ENCODE results near the gene TBC1D4.

The TBC1D4 gene

DNA sequence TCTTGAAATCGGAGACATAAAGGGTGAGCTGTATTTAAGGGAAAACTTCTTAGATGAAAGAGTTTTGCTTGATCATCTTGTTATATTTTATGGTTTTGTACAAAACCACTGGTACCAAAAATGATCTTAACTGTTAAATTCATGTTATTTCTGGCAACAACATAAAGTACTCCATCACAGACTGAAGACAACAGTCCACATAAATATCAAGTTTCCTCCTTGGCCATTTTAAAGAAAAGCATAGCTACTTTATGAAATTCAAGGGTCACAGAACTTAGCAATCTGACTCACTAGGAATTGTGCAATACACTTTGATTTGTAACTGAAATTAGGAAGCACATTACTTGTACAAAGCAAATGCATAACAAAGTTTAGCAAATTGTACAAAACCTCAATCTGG lies 66.3 kb downstream of the TBC1D4 start:
- no peak for DNase-seq

DNA sequence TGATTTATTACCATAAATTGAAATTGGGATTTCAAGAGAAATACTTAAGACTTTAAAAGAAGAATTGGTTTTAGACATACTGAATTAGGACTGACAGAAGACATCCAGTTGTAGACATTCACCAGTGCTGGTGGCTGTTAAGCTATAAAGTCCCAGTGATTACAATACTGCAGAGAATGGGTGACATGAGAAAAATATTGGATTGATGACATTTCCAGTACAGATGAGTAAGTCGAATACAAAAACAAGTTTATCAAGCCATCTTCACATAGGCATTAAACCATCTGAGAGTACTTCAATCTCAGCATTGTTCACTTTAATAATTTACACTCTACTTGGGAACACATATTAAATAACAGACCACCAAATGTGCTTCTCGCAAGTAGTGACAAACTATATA lies 66.8 kb downstream of the TBC1D4 start:
- no peak for DNase-seq

DNA sequence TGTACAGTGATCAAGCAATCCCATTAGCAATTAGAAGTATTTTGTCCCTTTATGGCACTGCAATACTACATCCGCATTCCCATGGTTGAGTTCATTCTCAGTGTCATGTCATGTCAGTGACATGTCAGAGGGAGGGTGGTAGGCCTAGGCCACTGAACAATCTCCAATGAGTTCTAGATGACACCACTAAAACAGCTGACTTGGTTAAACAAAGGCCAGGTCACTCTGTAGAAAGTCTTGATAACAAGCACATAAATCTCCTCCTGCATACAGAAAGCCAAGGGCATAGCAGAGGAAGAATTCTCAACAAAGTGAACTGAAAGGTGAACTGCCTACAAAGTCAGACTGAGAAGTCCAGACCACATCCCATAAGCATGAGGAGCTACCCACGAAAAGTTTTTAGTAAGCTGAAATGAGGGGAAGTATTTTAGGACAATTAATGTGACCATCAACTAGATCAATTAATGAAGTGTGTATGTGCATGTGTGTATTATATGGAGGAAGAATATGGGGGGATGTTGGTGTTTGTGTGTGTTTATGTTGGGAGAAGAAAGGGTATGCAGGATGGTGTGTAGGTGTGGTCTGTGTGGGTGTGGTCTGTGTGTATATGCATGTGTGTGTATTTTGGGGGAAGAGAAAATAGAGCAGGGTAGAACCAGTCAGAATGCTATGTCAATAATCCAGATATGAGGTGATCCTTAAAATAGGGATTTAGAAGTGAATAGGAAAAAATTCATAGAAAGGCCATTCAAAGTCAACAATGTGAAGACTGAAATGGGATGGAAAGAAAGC lies 67.7 kb downstream of the TBC1D4 start:
- DNase-seq: no peak

DNA sequence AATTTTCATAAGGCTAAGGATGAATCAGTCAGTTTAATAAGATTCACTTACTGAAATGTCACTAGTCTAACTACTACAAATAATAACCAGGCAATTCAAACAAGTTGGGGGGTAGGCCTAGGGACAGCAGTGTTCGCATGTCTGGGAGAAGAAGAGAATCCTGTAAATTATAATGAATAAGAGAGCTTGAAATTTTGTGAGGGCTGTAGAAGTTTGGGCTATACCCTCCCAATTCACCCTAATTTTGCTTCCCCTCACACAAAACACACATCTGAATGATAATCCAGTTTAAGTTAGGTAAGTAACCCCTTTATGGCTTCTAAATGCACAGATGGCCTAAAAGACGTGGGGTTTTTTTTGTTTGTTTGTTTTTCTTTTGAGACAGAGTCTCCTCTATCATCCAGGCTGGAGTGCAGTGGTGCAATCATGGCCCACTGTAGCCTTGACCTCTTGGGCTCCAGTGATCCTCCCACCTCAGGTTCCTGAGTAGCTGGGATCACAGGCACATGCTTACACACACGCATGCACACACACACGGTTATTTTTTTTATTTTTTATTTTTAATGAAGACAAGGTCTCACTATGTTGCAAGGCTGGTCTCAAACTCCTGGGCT lies 69.9 kb downstream of the TBC1D4 start:
- no peak for DNase-seq

DNA sequence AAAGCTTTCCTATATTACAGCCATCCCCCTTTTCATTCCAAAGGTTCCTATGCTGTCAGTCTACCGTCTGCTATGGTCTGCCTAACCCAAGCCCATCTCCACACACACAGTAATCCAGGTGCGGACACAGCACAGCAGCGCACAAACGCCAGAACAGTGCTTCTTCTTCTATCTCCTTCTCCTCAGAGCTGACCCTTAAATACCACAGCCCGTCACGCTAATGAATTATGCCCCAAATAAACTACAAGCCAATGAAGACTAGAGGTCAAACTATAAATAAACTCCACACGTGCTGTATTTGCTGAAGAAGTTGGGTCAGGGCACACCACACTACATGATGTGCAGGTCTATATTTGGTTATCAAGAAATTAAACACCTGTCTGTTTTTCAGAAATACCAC lies 71.8 kb downstream of the TBC1D4 start:
- no peak for DNase-seq

DNA sequence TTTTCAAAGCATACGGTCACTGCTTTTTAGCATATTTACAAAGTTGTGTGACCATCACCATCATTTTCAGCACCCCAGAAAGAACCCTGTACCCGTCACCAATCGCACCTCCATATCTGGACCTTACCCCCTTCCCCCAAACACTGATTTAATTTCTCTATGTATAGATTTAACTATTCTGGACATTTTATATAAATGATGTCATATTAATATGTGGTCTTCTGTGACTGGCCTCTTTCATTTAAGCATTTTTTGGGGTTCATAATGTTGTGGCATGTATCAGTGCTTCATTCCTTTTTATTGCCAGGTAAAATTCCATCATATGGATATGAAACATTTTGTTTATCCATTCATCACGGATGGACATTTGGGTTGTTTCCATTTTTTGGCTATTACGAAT lies 74.0 kb downstream of the TBC1D4 start:
- DNase-seq: no peak

DNA sequence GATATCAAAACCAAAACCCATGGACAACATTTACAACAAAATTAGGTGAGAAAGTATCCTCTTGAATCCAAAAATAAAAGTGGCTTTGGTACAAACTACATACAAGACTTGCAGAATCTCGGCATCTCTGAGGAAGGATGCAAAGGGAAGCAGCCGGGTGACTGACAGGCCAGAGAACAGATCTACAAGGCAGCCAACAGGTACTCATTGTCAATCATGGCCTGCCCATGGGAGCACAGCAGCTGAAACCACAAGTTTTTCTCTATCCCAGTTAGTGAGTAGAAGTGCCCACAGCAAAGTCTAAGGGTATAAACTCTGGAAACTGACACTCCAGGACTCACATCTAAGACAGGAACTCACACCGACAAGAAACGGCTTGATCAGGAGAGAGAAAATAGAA lies 74.5 kb downstream of the TBC1D4 start:
- no peak for DNase-seq

DNA sequence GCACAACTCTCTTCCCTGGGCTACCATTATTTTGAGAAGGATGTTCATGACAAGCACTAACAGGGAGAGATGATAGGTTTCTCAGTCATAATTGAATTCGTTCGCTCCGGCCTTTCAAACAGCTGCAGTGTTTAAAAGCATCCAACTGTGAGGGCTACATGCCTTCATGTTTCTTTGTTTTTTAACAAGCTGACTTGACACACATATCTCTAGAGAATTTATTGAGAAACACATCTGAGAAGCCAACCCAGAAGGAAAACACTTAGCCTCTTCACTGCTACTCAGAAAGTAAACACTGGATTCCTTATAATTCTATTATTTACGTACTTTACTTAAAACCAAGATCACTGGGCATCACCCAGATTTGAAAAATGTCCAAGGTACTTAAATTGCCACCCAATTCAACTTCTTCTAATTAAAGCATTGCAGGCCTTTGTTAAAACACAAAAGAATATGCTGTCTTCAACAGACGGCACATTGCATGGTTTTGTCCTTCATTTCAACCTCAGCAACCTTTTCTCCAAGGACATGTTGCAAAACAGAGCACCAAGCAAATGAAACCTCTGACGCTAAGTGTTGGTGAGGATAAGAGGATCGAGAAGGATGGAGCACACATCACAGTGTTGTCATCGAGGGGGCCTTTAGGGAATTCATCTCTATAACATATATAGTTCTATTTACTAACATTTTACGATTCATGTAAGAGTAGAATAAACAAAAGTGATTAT lies 75.8 kb downstream of the TBC1D4 start:
- no peak for DNase-seq

DNA sequence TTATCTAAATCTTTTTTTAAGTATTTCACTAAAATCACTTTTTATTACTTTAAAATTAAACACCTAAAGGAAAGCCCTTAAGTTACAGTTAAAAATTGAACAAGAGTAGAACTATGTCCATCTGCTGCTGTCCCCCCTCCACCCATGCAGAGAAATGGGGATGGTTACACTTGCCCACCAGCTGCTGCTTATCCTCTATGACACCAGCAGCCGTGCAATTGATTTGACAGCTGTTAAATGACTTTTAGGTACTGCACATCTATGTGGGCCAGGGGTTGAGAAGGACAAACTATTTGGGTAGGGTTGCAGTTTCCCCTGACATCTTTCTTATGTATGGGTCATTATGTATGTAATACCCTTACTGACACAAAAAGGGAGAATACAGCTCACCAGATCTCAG lies 77.2 kb downstream of the TBC1D4 start:
- no peak for DNase-seq

DNA sequence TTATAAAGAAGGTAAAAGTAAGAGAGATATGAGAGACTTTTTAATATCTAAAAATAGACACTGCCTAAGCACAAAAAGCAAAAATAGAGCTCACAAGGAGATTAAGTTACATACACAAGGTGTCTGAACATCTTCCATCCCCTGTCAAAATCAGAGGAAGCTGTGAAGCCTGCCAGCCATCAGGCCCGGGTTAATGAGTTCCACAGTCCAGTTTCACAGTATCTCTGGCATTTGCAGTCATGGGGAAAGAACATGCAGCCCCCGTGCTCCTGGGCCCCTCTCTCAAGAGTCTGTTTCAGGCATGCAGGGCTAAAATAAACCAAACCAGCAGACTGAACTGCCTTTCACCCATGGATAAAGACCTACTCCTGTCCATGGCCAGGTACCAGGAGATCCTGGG lies 79.2 kb downstream of the TBC1D4 start:
- no peak for DNase-seq

DNA sequence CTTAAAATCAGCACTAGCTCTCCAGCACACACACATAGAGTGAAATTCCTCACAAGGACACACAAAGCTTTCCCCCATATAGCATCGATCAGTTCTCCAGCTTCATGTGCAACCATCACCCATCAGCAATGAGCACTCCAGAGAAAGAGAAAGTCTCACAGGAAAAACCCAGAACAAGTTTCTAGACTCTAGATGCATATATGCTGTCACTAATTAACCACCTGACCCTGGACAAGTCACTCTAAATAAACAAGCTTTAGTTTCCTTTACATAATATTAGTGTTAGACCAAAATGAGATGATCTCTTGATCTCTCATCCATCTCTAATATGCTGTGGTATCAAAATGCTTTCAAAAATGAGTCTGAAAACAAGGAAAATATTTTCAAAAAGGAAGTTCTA lies 81.2 kb downstream of the TBC1D4 start:
- no peak for DNase-seq

DNA sequence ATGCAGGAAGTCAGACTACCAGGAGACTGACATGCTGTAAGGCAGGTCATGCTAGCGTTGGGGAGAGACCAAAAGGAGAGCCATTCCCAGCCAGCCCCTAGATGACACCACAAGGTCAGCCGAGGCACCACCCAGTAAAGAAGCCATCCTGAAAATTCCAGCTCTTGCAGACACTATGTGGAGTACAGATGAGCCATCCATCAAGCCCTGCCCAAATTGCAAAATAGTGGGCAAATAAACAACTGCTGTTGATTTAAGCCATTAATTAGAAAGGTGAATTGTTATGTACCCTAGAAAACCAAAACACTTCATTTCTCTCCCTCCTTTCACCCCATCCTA lies 82.1 kb downstream of the TBC1D4 start:
- no peak for DNase-seq

DNA sequence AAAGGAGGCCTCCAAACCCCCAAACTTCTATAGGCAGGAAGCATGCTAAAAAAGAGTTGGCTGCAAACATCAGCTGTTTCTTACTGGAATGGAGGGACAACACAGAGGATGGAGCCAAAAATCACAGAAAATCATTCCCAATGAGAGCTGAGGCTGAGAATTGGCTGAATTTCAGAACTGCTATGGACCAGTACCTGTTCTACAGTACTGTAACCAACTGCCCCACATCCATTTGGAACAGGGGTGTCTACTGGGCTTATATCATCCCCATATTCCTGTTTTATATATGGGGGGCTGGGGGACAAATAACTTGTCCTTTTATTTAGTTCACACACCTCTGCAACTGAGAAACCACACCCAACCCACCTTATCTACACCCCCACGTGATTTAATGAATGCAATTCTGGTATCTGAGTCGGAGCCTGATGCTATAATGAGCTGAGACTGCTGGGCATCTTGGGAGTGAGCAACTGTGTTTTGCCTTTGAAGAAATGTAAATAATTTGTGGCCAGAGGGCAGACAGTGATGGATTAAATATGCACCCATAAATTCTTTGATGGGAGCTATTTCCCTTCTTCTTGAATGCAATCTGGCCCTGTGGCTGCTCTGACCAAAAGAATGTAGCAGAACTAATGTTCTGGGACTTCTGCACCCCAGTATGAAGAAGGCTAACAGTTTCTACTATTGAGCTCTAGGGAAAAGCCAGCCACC lies 82.6 kb downstream of the TBC1D4 start:
- DNase-seq: no peak

DNA sequence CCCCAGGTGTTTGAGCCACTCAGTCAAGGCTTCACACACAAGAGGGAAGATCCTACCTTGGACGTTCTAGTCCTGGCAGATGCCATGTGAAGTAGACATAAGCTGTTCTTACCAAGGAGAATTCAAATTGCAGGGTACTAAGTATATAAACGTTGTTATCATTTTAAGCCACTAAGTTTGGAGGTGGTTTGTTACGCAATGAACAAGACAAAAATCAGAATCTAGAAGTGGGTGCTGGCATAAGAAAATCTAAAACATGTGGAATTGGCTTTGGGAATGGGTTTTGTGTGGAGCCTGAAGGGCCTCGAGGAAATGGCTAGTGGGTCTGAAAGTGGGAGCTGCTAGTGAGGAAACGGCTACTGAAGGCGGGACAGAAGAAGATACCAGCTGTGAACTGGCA lies 83.9 kb downstream of the TBC1D4 start:
- no peak for DNase-seq

DNA sequence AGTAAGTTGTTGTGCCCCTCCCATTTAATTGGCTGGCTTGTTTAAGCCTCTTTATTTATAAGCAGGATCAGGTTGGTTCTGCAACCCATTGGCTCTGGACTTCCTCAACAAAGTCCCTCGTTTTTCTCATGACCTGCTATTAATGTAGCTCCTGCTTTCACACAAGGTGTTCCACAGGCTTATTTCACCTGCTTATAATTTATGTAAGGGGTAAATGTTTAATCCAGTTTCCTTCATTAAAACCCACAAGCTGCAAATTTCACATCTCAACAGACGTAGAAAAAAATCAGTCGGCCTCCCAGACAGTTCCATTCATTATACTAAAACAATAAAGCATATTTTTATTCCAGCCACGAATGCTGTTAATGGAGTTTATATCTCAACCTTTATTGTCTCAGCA lies 86.1 kb downstream of the TBC1D4 start:
- no peak for DNase-seq

DNA sequence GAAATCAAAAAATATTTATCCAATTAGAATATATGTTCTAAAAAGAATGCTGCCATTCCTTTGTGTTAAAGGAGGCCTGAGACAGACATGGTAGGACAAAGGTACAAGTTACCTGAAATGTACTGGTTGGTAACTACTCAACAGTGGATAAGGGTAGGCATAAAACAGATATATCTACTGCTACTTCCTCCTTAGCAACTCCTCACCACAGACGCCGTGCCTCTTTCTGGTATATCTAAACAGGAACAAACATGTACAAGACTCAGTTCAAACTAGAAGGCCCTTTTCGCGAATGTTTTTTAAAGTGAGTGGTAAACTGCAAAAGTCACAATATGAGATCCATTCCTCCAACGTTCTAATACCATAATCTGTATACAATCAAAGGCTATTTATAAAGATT lies 86.9 kb downstream of the TBC1D4 start:
- no peak for DNase-seq

DNA sequence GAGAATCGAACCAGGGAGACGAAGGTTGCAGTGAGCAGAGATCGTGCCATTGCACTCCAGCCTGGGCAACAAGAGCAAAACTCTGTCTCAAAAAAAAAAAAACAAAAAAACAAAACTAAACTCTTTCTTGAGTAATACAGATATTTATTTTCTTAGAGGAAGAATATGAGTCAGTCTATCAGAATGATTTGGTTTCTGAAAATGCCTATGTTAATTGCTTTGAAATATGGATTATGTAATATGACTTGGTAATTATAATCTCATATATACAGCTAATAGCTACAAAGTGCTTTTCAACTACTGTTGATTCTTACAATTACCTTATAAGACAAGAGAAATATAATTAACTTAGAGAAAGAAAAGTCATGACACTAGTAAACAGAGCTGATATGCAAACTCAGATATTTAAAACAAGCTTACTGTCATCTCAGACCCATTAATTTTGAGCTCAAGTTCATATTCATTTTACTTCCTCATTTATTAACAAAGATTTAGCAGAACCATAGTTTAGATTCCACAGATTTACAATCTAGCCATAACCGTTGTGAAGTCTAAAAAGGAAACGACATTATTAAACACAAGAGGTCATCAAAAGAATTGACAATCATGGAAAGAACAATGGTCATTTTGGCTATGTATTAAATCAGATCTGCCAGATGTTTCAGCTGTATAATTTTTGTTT lies 88.0 kb downstream of the TBC1D4 start:
- no peak for DNase-seq

DNA sequence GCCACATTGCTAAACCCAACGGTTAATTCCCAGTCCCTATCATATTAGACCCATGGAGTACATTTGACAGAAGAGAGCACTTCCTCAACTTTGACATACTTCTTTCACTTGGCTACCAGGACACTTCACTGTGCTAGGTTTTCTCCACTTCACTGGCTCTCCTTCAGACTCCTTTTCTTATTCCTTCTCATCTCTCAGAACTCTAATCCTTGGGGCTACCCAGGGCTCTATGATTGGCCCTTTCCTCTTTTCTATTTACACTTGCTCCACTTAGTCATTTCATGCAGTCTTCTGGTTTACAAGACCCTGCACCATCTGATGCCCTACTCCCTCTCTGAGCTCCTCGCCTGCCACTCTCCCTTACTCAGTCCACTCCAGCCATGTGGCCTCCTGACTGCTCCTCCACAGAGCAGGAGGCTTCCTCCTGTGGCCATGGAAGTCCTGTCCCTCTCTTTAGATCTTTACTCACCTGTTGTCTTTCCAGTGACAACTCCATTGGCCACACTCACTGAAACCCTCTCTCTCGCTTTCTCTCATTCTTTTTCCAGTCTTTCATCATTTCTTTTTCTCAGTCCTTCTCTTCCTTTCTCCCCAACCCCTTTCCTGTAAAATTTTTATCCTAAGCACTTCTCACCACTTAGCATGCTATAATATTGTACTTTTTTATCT lies 90.4 kb downstream of the TBC1D4 start:
- DNase-seq: no peak

DNA sequence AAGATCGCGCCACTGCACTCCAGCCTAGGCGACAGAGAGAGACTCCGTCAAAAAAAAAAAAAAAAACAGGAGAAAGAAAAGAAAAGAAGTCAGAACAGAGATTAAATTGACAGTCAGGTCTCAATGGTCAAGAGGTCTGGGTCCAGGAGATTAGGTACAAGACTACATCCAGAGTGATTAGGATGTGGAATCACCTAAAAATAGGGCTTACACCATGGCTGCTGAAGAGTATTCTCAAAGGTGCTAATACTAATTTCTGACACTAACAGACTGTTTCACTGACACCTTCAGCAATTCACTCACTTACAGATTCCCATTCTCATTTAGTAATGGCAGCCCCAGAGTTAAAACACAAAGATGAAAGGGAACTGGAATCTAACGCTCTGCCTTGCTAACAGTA lies 91.7 kb downstream of the TBC1D4 start:
- DNase-seq: no peak

DNA sequence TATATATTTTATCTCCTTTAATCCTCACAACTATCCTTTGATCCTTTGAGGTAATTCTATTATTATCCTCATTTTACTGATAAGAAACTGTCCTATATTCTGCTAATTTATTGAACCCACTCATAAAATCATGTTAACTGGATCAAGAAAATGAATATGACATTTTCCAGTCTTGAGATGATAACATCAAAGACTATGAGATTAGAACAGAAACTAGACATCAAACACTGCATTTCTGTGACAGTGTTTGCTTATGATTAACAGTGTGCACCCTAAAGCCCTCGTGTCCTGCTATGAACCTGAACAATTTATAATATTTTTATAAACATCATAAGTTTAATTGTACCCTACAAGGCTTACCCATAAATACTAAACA lies 96.3 kb downstream of the TBC1D4 start:
- no peak for DNase-seq

DNA sequence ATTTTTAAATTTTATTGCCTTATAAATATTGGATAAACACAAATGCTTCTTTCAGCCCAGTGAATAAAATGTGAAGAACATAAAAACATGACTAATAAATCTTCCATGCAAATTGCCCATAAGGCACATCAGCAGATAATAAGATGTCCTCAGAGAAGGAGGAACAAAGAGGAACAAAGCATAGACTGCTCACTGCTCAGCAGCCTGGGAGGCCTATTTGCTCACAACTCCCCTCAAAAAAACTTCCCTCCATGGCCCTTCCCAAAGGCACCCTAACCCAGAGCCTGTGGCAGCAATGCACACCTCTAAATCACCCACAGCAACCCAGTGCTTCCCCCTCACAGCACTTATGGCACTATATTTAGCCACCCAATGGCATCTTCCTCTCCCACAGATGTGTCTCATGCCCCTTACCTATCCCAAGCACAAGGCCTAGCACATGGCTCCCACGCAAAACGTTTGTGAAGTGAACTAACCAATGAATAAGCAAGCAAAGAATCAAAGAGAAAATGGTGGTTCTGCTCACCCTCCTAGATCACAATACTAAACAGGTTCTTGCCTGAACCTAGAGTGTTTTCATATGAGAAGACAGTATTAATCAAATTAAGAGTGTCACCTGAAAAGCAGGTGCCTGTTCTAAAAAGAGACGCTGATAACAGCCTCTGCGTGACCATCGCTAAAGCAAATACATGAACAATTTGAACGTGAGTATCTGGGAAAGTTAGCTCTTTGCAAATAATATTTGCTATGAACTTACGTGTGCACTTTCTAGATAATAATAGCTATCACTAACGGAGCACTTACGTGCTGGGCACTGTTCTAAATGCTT lies 96.9 kb downstream of the TBC1D4 start:
- DNase-seq: no peak

Measured in CD4-positive, alpha-beta T cell treated with Interleukin-15 for 1 hour (primary cell).